ENCODE results near the gene MYBBP1A.

MYBBP1A gene

GRCh38 chr17:4572131-4572530 is 16.9 kb upstream of the MYBBP1A start:
- DNase-seq (ENCODE audit: low read depth) = no peak

GRCh38 chr17:4569591-4569990 is 14.4 kb upstream of the MYBBP1A start:
- no peak for DNase-seq (ENCODE audit: low read depth)

GRCh38 chr17:4566785-4567184 is 11.6 kb upstream of the MYBBP1A start:
- DNase-seq (ENCODE audit: low read depth) = peak; percentile 31

GRCh38 chr17:4565209-4566141 is 10.3 kb upstream of the MYBBP1A start:
- DNase-seq (ENCODE audit: low read depth) = peak; percentile 62

GRCh38 chr17:4562015-4562969 is 7.1 kb upstream of the MYBBP1A start:
- no peak for DNase-seq (ENCODE audit: low read depth)

- DNase-seq (ENCODE audit: low read depth) = no peak
These were observed 5.7 kb upstream of the MYBBP1A start for GRCh38 chr17:4560837-4561256.

- DNase-seq (ENCODE audit: low read depth) = no peak
These were observed 5.2 kb upstream of the MYBBP1A start, which contains the start of gene GGT6 for GRCh38 chr17:4560421-4560820. TSS of gene GGT6 (minus strand) at chr17:4560577. CDS start at chr17:4560521, 56 bp downstream.

GRCh38 chr17:4559966-4560365 is 4.8 kb upstream of the MYBBP1A start:
- no peak for DNase-seq (ENCODE audit: low read depth)

- DNase-seq (ENCODE audit: low read depth) = no peak
These were observed 4.1 kb upstream of the MYBBP1A start for GRCh38 chr17:4559139-4559791.

GRCh38 chr17:4558347-4558971 is 3.3 kb upstream of the MYBBP1A start:
- DNase-seq (ENCODE audit: low read depth) = no peak

GRCh38 chr17:4557626-4558346 is 2.6 kb upstream of the MYBBP1A start:
- DNase-seq (ENCODE audit: low read depth) = no peak

GRCh38 chr17:4556996-4557395 is 1.8 kb upstream of the MYBBP1A start:
- no peak for DNase-seq (ENCODE audit: low read depth)

GRCh38 chr17:4555873-4556759 is 932 bp upstream of the MYBBP1A start:
- DNase-seq (ENCODE audit: low read depth) = no peak

GRCh38 chr17:4554441-4554996 is 665 bp downstream of the MYBBP1A start:
- no peak for DNase-seq (ENCODE audit: low read depth)

- DNase-seq (ENCODE audit: low read depth) = no peak
These were observed 1.5 kb downstream of the MYBBP1A start for GRCh38 chr17:4553669-4554068.

- DNase-seq (ENCODE audit: low read depth) = no peak
These were observed 3.2 kb downstream of the MYBBP1A start for GRCh38 chr17:4551796-4552525.

- DNase-seq (ENCODE audit: low read depth) = no peak
These were observed 4.0 kb downstream of the MYBBP1A start for GRCh38 chr17:4551141-4551540.

- no peak for DNase-seq (ENCODE audit: low read depth)
These were observed 4.6 kb downstream of the MYBBP1A start for GRCh38 chr17:4550534-4551039.
